Stomach (tissue), 9 donors: ENCODE measurements around the gene ZNF513. TPM values are rescaled to one million over a fixed set of nuclear protein-coding genes. Genes with fewer than 3 reads are reported as not detected.

ENCODE experiments used
- DNase-seq, 2 donors: peaks; one replicate each; pipeline versions ENCODE4 v3.0.0 to v3.0.0-alpha.2; 2013 to 2019
- H3K27ac ChIP-seq, 5 donors: fragments of 200-600 bp in 4 of 5; sonication (generic) in 4 of 5; one replicate each; pipeline ENCODE4 v1.5.1; 2013 to 2019; ENCODE audit warnings: mild to moderate bottlenecking in 1 of 5, moderate library complexity in 1 of 5
- H3K27me3 ChIP-seq, 3 donors: fragments of 200-600 bp; sonication (generic); one replicate each; pipeline ENCODE4 v1.5.1; 2017 to 2019; ENCODE audit warnings: mixed run types in 1 of 3
- H3K36me3 ChIP-seq, 4 donors: fragments of 200-600 bp; sonication (generic); 1 replicate in 3 of 4; 2 replicates in 1 of 4; pipeline ENCODE4 v1.5.1; 2016 to 2019
- H3K4me1 ChIP-seq, 4 donors: fragments of 200-600 bp; sonication (generic); one replicate each; pipeline ENCODE4 v1.5.1; 2016 to 2019
- H3K4me3 ChIP-seq, 4 donors: fragments of 200-600 bp; sonication (generic) in 3 of 4; one replicate each; pipeline ENCODE4 v1.5.1; 2016 to 2019; ENCODE audit warnings: mild to moderate bottlenecking in 1 of 4
- H3K9me3 ChIP-seq, 4 donors: fragments of 200-600 bp; sonication (generic); one replicate each; pipeline ENCODE4 v1.5.1; 2016 to 2019
- EP300 ChIP-seq: sonication (generic); formaldehyde crosslinking; IDR thresholded peaks from one replicate; pipeline ENCODE4 v1.6.1; 2017; ENCODE audit warnings: antibody characterized with exemption
- POLR2A ChIP-seq, 4 donors: fragments of 450-650 bp; IDR thresholded peaks; one replicate each; pipeline ENCODE4 v1.6.1; 2016; ENCODE audit warnings: antibody characterized with exemption in 4 of 4, control low read depth in 2 of 4, mild to moderate bottlenecking in 1 of 4, moderate library complexity in 1 of 4
- POLR2AphosphoS5 ChIP-seq, 3 donors: sonication (generic); formaldehyde crosslinking; IDR thresholded peaks; one replicate each; pipeline ENCODE4 v1.6.1; 2016; ENCODE audit warnings: antibody characterized with exemption in 3 of 3
- WGBS, 5 donors: extraction: QIAGEN DNeasy Blood & Tissue Kit in 3 of 5; methylation state at CpG; one replicate each; pipeline versions ENCODE4 v1.1.5 to v1.1.7; 2013 to 2018; 5-methylcytosine and 5-hydroxymethylcytosine counted together
- intact Hi-C: fragments of 100-400 bp; cut with DNase I; formaldehyde crosslinking; loops from one replicate; pipeline ENCODE4 v1.15.1; 2023; ENCODE audit warnings: low total_unique reads
- polyA plus RNA-seq, 3 donors: library from polyadenylated mRNA; stranded (reverse); fragments of 200-250 nt; gene quantifications; one replicate each; pipeline ENCODE4 v1.2.3, GENCODE V29; 2013
- total RNA-seq, 5 donors: library from RNA; depleted of rRNA; stranded (reverse); fragments of >200 nt; gene quantifications; one replicate each; pipeline versions ENCODE4 v1.1.0 to v1.2.3, GENCODE V29; 2014 to 2016
- TF ChIP-seq, protein P1 (sequence below), 7 experiments: fragments of 450-650 bp in 4 of 7; fragments of 200-600 bp in 3 of 7; sonication (generic) in 3 of 7; IDR thresholded peaks; one replicate each; pipeline ENCODE4 v1.5.1; 2016 to 2019; ENCODE audit warnings: antibody characterized with exemption in 7 of 7, control low read depth in 2 of 7, mild to moderate bottlenecking in 1 of 7
- donor health status: healthy with polysubstance abuse.
- donor health status: Bipolar disorder and iron deficiency.
- donor health status: healthy.

ZNF513 gene
- total and polyA plus RNA-seq, 8 donors: 10.3 to 58.9 (median 17.3) TPM

DNA sequence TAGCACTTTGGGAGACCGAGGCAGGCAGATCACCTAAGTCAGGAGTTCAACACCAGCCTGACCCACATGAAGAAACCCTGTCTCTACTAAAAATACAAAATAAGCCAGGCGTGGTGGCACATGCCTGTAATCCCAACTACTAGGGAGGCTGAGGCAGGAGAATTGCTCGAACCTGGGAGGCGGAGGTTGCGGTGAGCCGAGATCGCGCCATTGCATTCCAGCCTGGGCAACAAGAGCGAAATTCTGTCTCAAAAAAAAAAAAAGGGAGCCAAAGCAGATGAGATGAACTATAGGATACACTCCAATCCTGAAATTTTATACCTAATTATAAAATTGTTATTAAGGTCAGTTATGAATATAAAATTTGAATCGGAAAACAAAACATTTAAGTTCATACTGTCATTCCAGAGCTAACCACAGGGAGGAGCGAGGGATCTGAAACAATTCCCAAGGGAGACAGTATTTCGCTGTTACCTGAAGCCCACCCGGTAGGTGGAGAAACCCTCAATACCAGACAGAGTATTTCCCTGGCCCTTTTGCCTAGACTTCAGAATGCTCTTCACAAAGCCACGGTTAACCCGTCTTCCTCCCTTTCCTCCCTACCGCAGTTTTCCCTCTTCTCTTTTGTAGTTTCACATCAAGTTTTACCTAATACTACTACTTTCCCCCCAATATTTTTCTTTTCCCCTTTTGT, 27.4 kb upstream of the ZNF513 start:
- 46 to 51% (median 47%) methylated on average over 16 of the region's 16 CpGs for WGBS, 5 donors
- DNase-seq: peak in 1 of 2 donors; percentile 75
- H3K4me3 ChIP-seq: peak overlapping the region; percentile 92 to 100 (median 97)
- H3K9me3 ChIP-seq: no peaks in the 10 kb centered on the region
- H3K36me3 ChIP-seq: peaks cover 5 to 16% (median 12%) of the 10 kb centered on the region in 4 donors
- TF ChIP-seq POLR2A (IDR thresholded peaks at IDR 0.05) (no peak), EP300 (no peak)
- TF ChIP-seq, protein P1, sequence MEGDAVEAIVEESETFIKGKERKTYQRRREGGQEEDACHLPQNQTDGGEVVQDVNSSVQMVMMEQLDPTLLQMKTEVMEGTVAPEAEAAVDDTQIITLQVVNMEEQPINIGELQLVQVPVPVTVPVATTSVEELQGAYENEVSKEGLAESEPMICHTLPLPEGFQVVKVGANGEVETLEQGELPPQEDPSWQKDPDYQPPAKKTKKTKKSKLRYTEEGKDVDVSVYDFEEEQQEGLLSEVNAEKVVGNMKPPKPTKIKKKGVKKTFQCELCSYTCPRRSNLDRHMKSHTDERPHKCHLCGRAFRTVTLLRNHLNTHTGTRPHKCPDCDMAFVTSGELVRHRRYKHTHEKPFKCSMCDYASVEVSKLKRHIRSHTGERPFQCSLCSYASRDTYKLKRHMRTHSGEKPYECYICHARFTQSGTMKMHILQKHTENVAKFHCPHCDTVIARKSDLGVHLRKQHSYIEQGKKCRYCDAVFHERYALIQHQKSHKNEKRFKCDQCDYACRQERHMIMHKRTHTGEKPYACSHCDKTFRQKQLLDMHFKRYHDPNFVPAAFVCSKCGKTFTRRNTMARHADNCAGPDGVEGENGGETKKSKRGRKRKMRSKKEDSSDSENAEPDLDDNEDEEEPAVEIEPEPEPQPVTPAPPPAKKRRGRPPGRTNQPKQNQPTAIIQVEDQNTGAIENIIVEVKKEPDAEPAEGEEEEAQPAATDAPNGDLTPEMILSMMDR (IDR thresholded peaks at IDR 0.05): peak in 5 of 7 experiments; percentile 30 to 57 (median 47)
- no peaks in the 10 kb centered on the region for H3K27me3 ChIP-seq
- H3K4me1 ChIP-seq: peaks cover 13 to 48% (median 36%) of the 10 kb centered on the region in 4 donors
- H3K27ac ChIP-seq: peak overlapping the region in 2 of 5 donors; percentile 90 to 91
- intact Hi-C loops: no loop called here

DNA sequence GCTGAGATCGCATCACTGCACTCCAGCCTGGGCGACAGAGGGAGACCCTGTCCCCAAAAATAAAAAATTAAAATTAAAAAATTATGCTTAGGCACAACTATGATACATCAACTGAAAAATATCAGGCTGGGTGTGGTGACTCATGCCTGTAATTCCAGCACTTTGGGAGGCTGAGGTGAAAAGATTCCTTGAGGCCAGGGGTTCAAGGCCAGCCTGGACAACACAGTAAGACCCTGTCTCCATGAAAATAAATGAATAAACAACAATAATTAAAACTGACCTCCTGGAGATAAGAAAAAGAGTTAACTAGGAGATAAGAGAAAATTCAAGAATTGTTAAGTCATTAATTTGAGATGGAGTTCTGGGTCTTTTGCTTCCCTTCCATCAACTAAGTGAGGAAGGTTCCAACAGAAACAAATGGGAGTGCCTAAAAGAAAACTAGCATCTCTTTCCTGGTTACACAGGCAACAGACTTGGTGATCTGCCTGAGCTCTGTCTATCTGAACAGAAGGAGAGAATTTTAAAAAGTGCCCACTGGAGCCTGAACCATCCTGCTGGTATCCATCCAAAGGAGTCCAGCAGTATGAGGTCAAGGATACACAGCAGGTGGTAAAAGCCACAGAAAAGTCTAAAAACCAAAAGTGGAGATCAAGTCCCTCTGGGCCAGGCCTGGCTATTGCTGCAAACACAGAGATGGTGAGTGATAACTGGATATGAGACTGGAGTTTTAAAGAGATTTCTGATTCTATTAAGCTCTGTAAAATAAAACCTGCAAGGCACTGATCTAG, 20.0 kb upstream of the ZNF513 start:
- H3K36me3 ChIP-seq: peaks cover 5 to 17% (median 12%) of the 10 kb centered on the region in 4 donors
- no peak for DNase-seq
- H3K4me3 ChIP-seq: no peak overlapping the region
- H3K9me3 ChIP-seq: no peaks in the 10 kb centered on the region
- no peak overlapping the region for H3K27ac ChIP-seq
- 98 to 100% (median 100%) methylated on average over 2 of the region's 2 CpGs for WGBS, 5 donors
- intact Hi-C loops: no loop called here
- TF ChIP-seq POLR2A (IDR thresholded peaks at IDR 0.05): no peak
- TF ChIP-seq EP300: no peak
- TF ChIP-seq, protein P1 (IDR thresholded peaks at IDR 0.05): no peak
- no peak for TF ChIP-seq POLR2AphosphoS5 (IDR thresholded peaks at IDR 0.05)
- peaks cover 0 to 13% (median 2%) of the 10 kb centered on the region in 4 donors for H3K4me1 ChIP-seq
- no peaks in the 10 kb centered on the region for H3K27me3 ChIP-seq

DNA sequence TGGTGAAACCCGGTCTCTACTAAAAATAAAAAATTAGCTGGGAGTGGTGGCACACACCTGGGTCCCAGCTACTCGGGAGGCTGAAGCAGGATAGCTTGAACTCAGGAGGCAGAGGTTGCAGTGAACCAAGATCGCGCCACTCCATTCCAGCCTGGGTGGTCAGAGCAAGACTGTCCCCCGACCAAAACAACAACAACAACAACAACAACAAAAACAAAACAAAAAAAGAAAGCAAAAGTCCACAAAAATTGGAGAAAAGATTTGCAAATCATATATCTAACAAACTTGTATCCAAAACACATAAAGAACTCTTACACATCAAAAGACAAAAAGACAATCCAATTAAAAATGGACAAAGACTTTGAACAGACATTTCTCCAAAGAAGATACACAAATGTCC, 18.4 kb upstream of the ZNF513 start:
- Histone ChIP-seq H3K9me3 (no peaks in the 10 kb centered on the region), H3K27me3 (no peaks in the 10 kb centered on the region), H3K4me3 (no peak overlapping the region), H3K4me1 (peaks cover 0 to 11% (median 0%) of the 10 kb centered on the region in 4 donors), H3K36me3 (peaks cover 0 to 5% (median 2%) of the 10 kb centered on the region in 4 donors), H3K27ac (no peak overlapping the region)
- no peak for DNase-seq
- no peak for TF ChIP-seq POLR2A (IDR thresholded peaks at IDR 0.05)
- TF ChIP-seq POLR2AphosphoS5 (IDR thresholded peaks at IDR 0.05): no peak
- TF ChIP-seq, protein P1 (IDR thresholded peaks at IDR 0.05): no peak
- no peak for TF ChIP-seq EP300
- intact Hi-C loops: no loop called here
- 91 to 96% (median 92%) methylated on average over 5 of the region's 5 CpGs for WGBS, 5 donors

DNA sequence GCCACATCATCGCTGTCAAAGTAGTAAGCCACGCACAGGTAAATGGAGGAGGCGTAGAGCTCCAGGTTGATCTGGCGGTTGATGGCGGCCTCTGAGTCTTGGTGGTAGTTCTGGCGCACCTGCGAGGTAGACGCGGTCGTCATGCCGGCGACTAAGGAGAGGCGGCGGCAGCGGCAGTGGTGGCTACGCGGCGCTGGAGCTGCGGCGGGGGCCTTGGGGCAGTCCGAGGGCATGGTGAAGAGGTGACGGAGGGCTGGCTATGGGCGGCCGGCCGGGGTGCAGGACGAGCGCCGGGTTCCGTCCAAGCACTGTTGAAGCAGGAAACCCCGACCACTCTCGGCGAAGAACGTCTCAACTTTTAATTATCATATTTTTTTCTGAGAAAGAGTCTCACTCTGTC, 12.7 kb upstream of the ZNF513 start:
- Histone ChIP-seq H3K36me3 (peaks cover 3 to 14% (median 11%) of the 10 kb centered on the region in 4 donors), H3K27me3 (no peaks in the 10 kb centered on the region), H3K4me1 (peaks cover 0 to 5% (median 0%) of the 10 kb centered on the region in 4 donors), H3K9me3 (no peaks in the 10 kb centered on the region), H3K27ac (no peak overlapping the region), H3K4me3 (no peak overlapping the region)
- 93 to 99% (median 98%) methylated on average over 28 to 33 of the region's 33 CpGs for WGBS, 5 donors
- intact Hi-C loops: no loop called here
- no peak for DNase-seq
- TF ChIP-seq, protein P1 (IDR thresholded peaks at IDR 0.05): no peak
- TF ChIP-seq EP300 (no peak), POLR2A (IDR thresholded peaks at IDR 0.05) (no peak), POLR2AphosphoS5 (IDR thresholded peaks at IDR 0.05) (no peak)
